Endothelial cell of umbilical vein (primary cell): ENCODE data around the gene IRAK1BP1. TPM values are rescaled to one million over a fixed set of nuclear protein-coding genes. Genes with fewer than 3 reads are reported as not detected.

Experiments
- BruUV-seq: library from RNA; stranded (reverse); fragments of 400-500 nt; replicated peaks from 2 replicates; lab custom pipeline; 2021; lab: Mats Ljungman, UMichigan
- CTCF ChIA-PET: fragments of 300-600, 350-600 bp; sonication (Branson Sonifier 250); formaldehyde crosslinking; loops from one replicate; lab custom pipeline; 2021; ENCODE audit warnings: antibody characterized with exemption, inconsistent platforms; lab: Charles Lee
- POLR2A ChIA-PET: fragments of 300-600, 350-600 bp; sonication (Branson Sonifier 250); formaldehyde crosslinking; loops from one replicate; lab custom pipeline; 2021; ENCODE audit warnings: antibody characterized with exemption, inconsistent platforms; lab: Charles Lee
- DNase-seq: peaks from one replicate; pipeline ENCODE4 v3.0.0-alpha.2; 2011; ENCODE audit warnings: low read depth, low spot score
- FAIRE-seq: peaks from 2 replicates; lab custom pipeline; 2011; peaks lifted over from hg19 to GRCh38; lab: Jason Lieb, UNC
- H2AFZ ChIP-seq: 2 replicates; pipeline ENCODE4 v1.6.0; 2012; ENCODE audit warnings: low read depth, low read length, control low read depth, inconsistent platforms
- H3K27ac ChIP-seq: 2 replicates; pipeline ENCODE4 v1.5.1; 2011; ENCODE audit warnings: low read depth, mild to moderate bottlenecking, control low read depth, low read length, moderate library complexity; ENCODE audit not compliant: insufficient read depth
- H3K27me3 ChIP-seq, 2 experiments: 2 replicates each; pipeline versions ENCODE4 v1.6.0 to v1.6.1; 2011; ENCODE audit warnings: low read length in 2 of 2, mixed read lengths in 1 of 2; ENCODE audit not compliant: control insufficient read depth in 2 of 2, insufficient read depth in 2 of 2
- H3K36me3 ChIP-seq, 2 experiments: 2 replicates in 1 of 2; 3 replicates in 1 of 2; pipeline ENCODE4 v1.5.1; 2011; ENCODE audit warnings: low read length in 2 of 2, mild to moderate bottlenecking in 1 of 2, moderate library complexity in 1 of 2; ENCODE audit not compliant: control insufficient read depth in 2 of 2, insufficient read depth in 2 of 2; ENCODE audit errors: extremely low read depth in 1 of 2
- H3K4me1 ChIP-seq: 3 replicates; pipeline ENCODE4 v1.5.1; 2011; ENCODE audit warnings: mild to moderate bottlenecking, low read length; ENCODE audit not compliant: control insufficient read depth, insufficient read depth; ENCODE audit errors: extremely low read depth
- H3K4me2 ChIP-seq: 2 replicates; pipeline ENCODE4 v1.6.1; 2011; ENCODE audit warnings: low read length, control low read depth, mixed read lengths; ENCODE audit not compliant: insufficient read depth
- H3K4me3 ChIP-seq, 3 experiments: fragments of 200-600 bp in 1 of 3; sonication (generic), shearing (Covaris generic) in 1 of 3; replicated peaks in 1 of 3; 2 replicates each; pipeline ENCODE4 v1.5.1; 2011 to 2016; ENCODE audit warnings: control low read depth in 3 of 3, low read length in 3 of 3, mild to moderate bottlenecking in 2 of 3, inconsistent platforms in 1 of 3, low read depth in 1 of 3, moderate library complexity in 1 of 3; ENCODE audit not compliant: insufficient read depth in 1 of 3
- H3K79me2 ChIP-seq: 2 replicates; pipeline ENCODE4 v1.6.0; 2012; ENCODE audit warnings: low read length, inconsistent platforms; ENCODE audit not compliant: control insufficient read depth, insufficient read depth
- H3K9ac ChIP-seq: replicated peaks from 2 replicates; pipeline ENCODE3; 2011; ENCODE audit warnings: low read length, control low read depth; ENCODE audit not compliant: insufficient read depth; ENCODE audit errors: extremely low read depth
- H3K9me1 ChIP-seq: replicated peaks from 3 replicates; pipeline ENCODE4 v1.6.0; 2011; ENCODE audit warnings: mild to moderate bottlenecking, low read length; ENCODE audit not compliant: control insufficient read depth, insufficient read depth; ENCODE audit errors: extremely low read depth
- H3K9me3 ChIP-seq: replicated peaks from 2 replicates; pipeline ENCODE4 v1.5.1; 2012; ENCODE audit warnings: low read length, inconsistent platforms; ENCODE audit not compliant: control insufficient read depth, insufficient read depth
- H4K20me1 ChIP-seq: replicated peaks from 2 replicates; pipeline ENCODE3; 2011; ENCODE audit warnings: mild to moderate bottlenecking, low read length; ENCODE audit not compliant: control insufficient read depth, insufficient read depth; ENCODE audit errors: extremely low read depth
- CTCF ChIP-seq, 2 donors: IDR thresholded peaks; 1 replicate in 1 of 2; 2 replicates in 1 of 2; pipeline ENCODE4 v1.5.1; 2011; ENCODE audit warnings: low read length in 2 of 2, mild to moderate bottlenecking in 2 of 2, moderate library complexity in 2 of 2, control low read depth in 1 of 2, inconsistent platforms in 1 of 2, low read depth in 1 of 2; ENCODE audit not compliant: insufficient read depth in 1 of 2; ENCODE audit errors: extremely low read depth in 1 of 2
- EZH2 ChIP-seq: IDR thresholded peaks from 2 replicates; pipeline ENCODE4 v1.6.1; 2012; ENCODE audit warnings: borderline replicate concordance, low read depth, mild to moderate bottlenecking, moderate library complexity, low read length, inconsistent platforms; ENCODE audit not compliant: severe bottlenecking
- FOS ChIP-seq: IDR thresholded peaks from 2 replicates; pipeline ENCODE4 v1.6.1; 2011; ENCODE audit warnings: mild to moderate bottlenecking, low read length, moderate library complexity, borderline replicate concordance; ENCODE audit not compliant: insufficient read depth
- GATA2 ChIP-seq: IDR thresholded peaks from 2 replicates; pipeline ENCODE4 v1.7.0; 2011; ENCODE audit warnings: low read depth, mild to moderate bottlenecking, moderate library complexity, mixed read lengths, low read length; ENCODE audit not compliant: insufficient read length, insufficient read depth
- JUN ChIP-seq: IDR thresholded peaks from 2 replicates; pipeline ENCODE4 v1.6.1; 2011; ENCODE audit warnings: borderline replicate concordance, low read depth; ENCODE audit not compliant: insufficient read length, insufficient read depth
- MYC ChIP-seq: IDR thresholded peaks from one replicate; pipeline ENCODE4 v1.6.1; 2011; ENCODE audit warnings: mild to moderate bottlenecking, low read depth, low read length
- POLR2A ChIP-seq: IDR thresholded peaks from 2 replicates; pipeline ENCODE4 v1.6.1; 2012; ENCODE audit warnings: low read depth, mild to moderate bottlenecking, control low read depth, low read length
- POLR2AphosphoS5 ChIP-seq: IDR thresholded peaks from 2 replicates; pipeline ENCODE4 v1.6.1; 2012; ENCODE audit warnings: low read depth, mild to moderate bottlenecking, control low read depth, low read length, moderate library complexity; ENCODE audit not compliant: insufficient read depth
- dilution Hi-C: fragments of 300-500 bp; cut with MboI; formaldehyde crosslinking; loops from one replicate; pipeline ENCODE4 v1.15.0; 2019; ENCODE audit warnings: low sequenced_read_pairs; ENCODE audit not compliant: extremely low pct_ligation_motif_present
- intact Hi-C: fragments of 100-400 bp; cut with micrococcal nuclease; formaldehyde crosslinking; loops from one replicate; pipeline ENCODE4 v1.10.0; 2022
- polyA plus RNA-seq, 4 experiments: library from polyadenylated mRNA; depleted of rRNA in 3 of 4; stranded (reverse) in 3 of 4; unstranded in 1 of 4; fragments of >200 nt; gene quantifications; 2 replicates each; pipeline versions ENCODE4 v1.2.1 to v1.2.3, GENCODE V29; 2011 to 2012; ENCODE audit warnings: missing spikeins in 1 of 4
- total RNA-seq: library from RNA; stranded (reverse); gene quantifications from 2 replicates; pipeline ENCODE4 v1.2.3, GENCODE V29; 2021
- TF ChIP-seq, protein P1 (sequence below): IDR thresholded peaks from 2 replicates; pipeline ENCODE4 v1.6.1; 2011; ENCODE audit not compliant: insufficient read depth, insufficient read length

IRAK1BP1 gene
- total and polyA plus RNA-seq, 2 donors (not counting 3 experiments of a cell fraction or from before 2014, with no cell fraction given), result 1.8 to 3.0 TPM

GRCh38 chr6:78896227-78896626 is 28.9 kb downstream of the IRAK1BP1 start:
- Histone ChIP-seq H3K9me1 (no peaks in the 10 kb centered on the region), H3K27ac (no peak overlapping the region), H3K27me3 (no peaks in the 10 kb centered on the region), H4K20me1 (no peaks in the 10 kb centered on the region), H3K36me3 (no peaks in the 10 kb centered on the region), H3K4me1 (no peaks in the 10 kb centered on the region), H3K9ac (no peak overlapping the region), H3K4me3 (no peak overlapping the region), H2AFZ (no peak overlapping the region), H3K9me3 (no peaks in the 10 kb centered on the region), H3K4me2 (no peak overlapping the region), H3K79me2 (no peaks in the 10 kb centered on the region)
- ChIA-PET CTCF (no interaction called here), POLR2A (no interaction called here)
- intact Hi-C loops, result no loop called here
- BruUV-seq, result no TSS peak
- FAIRE-seq (no peak), DNase-seq (no peak)
- dilution Hi-C loops, result no loop called here
- TF ChIP-seq POLR2AphosphoS5, result no peak
- TF ChIP-seq GATA2, result no peak
- no peak for TF ChIP-seq MYC
- TF ChIP-seq CTCF (IDR thresholded peaks at IDR 0.05; ENCODE audit: extremely low read depth in 1 of 2, insufficient read depth in 1 of 2, low read depth in 1 of 2, low read length in 2 of 2), result no peak
- TF ChIP-seq, protein P1, sequence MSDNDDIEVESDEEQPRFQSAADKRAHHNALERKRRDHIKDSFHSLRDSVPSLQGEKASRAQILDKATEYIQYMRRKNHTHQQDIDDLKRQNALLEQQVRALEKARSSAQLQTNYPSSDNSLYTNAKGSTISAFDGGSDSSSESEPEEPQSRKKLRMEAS, result no peak
- no peak for TF ChIP-seq JUN
- no peak for TF ChIP-seq EZH2
- no peak for TF ChIP-seq FOS
- TF ChIP-seq POLR2A, result no peak
